Measurements from ENCODE around the gene COL23A1. TPM values are rescaled to one million over a fixed set of nuclear protein-coding genes. Genes with fewer than 3 reads are reported as not detected.

Gene COL23A1
- total and polyA plus RNA-seq, 2 of the 13 experiments (the other 11 are each of a cell fraction or from before 2014, with no cell fraction given), result not detected

- TF ChIP-seq ZBTB25 (CRISPR knock-in tag; IDR thresholded peaks at IDR 0.05) (peak; percentile 83; the same call in 1 of the 2 replicates), ZNF326 (CRISPR knock-in tag; IDR thresholded peaks at IDR 0.05; ENCODE audit: borderline replicate concordance) (no peak), SMC3 (IDR thresholded peaks at IDR 0.05; ENCODE audit: low read length) (peak; percentile 7; the same call in 1 of the 2 replicates), HOXD1 (CRISPR knock-in tag; IDR thresholded peaks at IDR 0.05) (peak; percentile 82; the same call in 1 of the 2 replicates), ZSCAN31 (CRISPR knock-in tag; IDR thresholded peaks at IDR 0.05; ENCODE audit: low read depth) (peak; percentile 36; the same call in 1 of the 2 replicates), ZNF468 (CRISPR knock-in tag; IDR thresholded peaks at IDR 0.05) (no peak), NR2F2 (IDR thresholded peaks at IDR 0.05; ENCODE audit: borderline replicate concordance, low read depth) (peak; percentile 69; the same call in 1 of the 2 replicates), MIER3 (CRISPR knock-in tag; IDR thresholded peaks at IDR 0.05; ENCODE audit: borderline replicate concordance) (peak; percentile 80; the same call in 1 of the 2 replicates), SOX6 (IDR thresholded peaks at IDR 0.05) (no peak), SOX6 (CRISPR knock-in tag; IDR thresholded peaks at IDR 0.05) (peak; percentile 94), HHEX (CRISPR knock-in tag; IDR thresholded peaks at IDR 0.05) (peak; percentile 63), MED1 (CRISPR knock-in tag; IDR thresholded peaks at IDR 0.05) (peak; percentile 70), ATM (IDR thresholded peaks at IDR 0.05; ENCODE audit: borderline replicate concordance) (no peak; the same call in 1 of the 2 replicates), FOXK1 (CRISPR knock-in tag; IDR thresholded peaks at IDR 0.05; ENCODE audit: borderline replicate concordance, low read depth) (no peak; the same call in 1 of the 2 replicates), FOXO1 (CRISPR knock-in tag; IDR thresholded peaks at IDR 0.05) (peak; percentile 76), KDM6A (CRISPR knock-in tag; IDR thresholded peaks at IDR 0.05; ENCODE audit: low read depth) (peak; percentile 56; the same call in 1 of the 2 replicates), KDM2A (CRISPR knock-in tag; IDR thresholded peaks at IDR 0.05; ENCODE audit: borderline replicate concordance, low read depth) (0 out of 2 replicates have a peak, but pooled peaks have one; percentile 25), NFKBIZ (CRISPR knock-in tag; IDR thresholded peaks at IDR 0.05) (peak; percentile 80; the same call in 1 of the 2 replicates), ZNF331 (CRISPR knock-in tag; IDR thresholded peaks at IDR 0.05) (peak; percentile 63; the same call in 1 of the 2 replicates), NR2F6 (IDR thresholded peaks at IDR 0.05) (peak; percentile 79), NR2F6 (CRISPR knock-in tag; IDR thresholded peaks at IDR 0.05) (peak; percentile 71), ZNF580 (CRISPR knock-in tag; IDR thresholded peaks at IDR 0.05; ENCODE audit: borderline replicate concordance, low read depth) (no peak), CBX5 (CRISPR knock-in tag; IDR thresholded peaks at IDR 0.05; ENCODE audit: borderline replicate concordance) (peak; percentile 86; the same call in 1 of the 2 replicates)
- TF ChIP-seq, protein P1, sequence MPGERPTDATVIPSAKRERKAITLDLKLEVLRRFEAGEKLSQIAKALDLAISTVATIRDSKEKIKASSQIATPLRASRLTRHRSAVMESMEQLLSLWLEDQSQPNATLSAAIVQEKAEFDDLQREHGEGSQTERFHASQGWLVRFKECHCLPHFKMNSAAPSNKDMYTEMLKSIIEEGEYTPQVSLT (CRISPR knock-in tag; IDR thresholded peaks at IDR 0.05; ENCODE audit: borderline replicate concordance, low read depth), result no peak
- TF ChIP-seq, protein P2, sequence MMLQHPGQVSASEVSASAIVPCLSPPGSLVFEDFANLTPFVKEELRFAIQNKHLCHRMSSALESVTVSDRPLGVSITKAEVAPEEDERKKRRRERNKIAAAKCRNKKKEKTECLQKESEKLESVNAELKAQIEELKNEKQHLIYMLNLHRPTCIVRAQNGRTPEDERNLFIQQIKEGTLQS (CRISPR knock-in tag; IDR thresholded peaks at IDR 0.05), result peak; percentile 67
- TF ChIP-seq, protein P3, sequence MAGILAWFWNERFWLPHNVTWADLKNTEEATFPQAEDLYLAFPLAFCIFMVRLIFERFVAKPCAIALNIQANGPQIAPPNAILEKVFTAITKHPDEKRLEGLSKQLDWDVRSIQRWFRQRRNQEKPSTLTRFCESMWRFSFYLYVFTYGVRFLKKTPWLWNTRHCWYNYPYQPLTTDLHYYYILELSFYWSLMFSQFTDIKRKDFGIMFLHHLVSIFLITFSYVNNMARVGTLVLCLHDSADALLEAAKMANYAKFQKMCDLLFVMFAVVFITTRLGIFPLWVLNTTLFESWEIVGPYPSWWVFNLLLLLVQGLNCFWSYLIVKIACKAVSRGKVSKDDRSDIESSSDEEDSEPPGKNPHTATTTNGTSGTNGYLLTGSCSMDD (CRISPR knock-in tag; IDR thresholded peaks at IDR 0.05), result no peak
Measured at GRCh38 chr5:178630475-178630930, 40.3 kb upstream of the COL23A1 start (continued).
